Measurements from ENCODE around the gene AUP1. TPM values are rescaled to one million over a fixed set of nuclear protein-coding genes. Genes with fewer than 3 reads are reported as not detected.
A peak's percentile ranks its signal among the peaks of the same experiment; 100 is the strongest.

AUP1 gene
- total and polyA plus RNA-seq, 2 donors (not counting 3 experiments of a cell fraction or from before 2014, with no cell fraction given) = 103 to 187 TPM

DNA sequence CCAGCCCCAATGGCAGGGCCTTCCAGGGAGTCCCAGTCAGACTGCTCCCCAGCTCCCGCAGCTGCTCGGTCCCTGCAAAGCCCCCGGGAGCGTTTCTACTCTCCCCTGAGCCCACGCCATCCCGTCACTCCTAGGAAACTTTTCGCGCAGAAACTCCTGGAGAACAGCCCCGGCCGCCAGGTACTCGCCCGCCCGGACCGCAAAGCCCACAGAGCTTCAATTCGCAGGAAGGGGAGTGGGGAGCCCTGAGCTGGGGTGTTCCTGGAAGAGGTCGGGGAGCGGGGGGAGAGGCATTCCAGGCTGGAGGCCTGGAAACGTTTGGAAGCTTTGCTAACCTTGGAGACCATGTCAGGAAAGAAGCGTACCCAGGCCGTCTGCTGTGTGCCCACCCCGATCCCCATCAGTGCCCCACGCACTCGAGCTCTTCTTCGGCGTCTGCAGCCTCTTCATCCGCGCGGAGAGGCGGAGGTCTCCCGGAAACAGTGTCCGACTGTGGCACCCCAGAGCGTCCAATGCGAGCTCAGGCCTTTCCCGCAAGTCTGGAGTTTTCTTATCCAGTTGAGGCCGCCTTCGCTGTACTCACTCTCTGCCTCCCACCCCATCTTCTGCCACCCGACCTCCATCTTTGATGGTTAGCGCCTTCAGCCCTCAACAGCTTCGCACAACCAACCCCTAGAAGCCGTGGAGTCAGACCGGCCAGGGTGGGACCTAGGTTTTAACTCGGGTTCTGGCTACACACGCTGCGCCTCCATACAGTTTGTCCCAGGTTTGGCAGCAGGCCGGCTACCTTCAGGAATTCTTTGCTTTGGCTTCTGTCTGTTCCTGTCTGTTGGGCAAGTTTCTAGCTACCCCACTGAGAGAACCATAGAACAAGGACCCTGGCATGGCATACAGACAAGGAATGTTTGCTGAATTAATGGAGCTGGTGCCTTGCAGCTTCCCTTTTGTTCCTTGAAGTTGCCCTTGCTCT, 25.7 kb downstream of the AUP1 start:
- peak overlapping the region; percentile 62 for H3K4me2 ChIP-seq (ENCODE audit: insufficient read depth, low read length)
- H3K27ac ChIP-seq (ENCODE audit: insufficient read depth, low read depth, low read length) = peak overlapping the region; percentile 59
- intact Hi-C loops (cut with micrococcal nuclease) = loop anchor here (1.0 to 5.0 kb wide), 2 partner anchors 20 to 149 kb away; partner anchors contain the start of genes SEMA4F and TTC31
- H4K20me1 ChIP-seq (replicated peaks; ENCODE audit: control insufficient read depth, extremely low read depth, insufficient read depth, low read length) = no peaks in the 10 kb centered on the region
- peak overlapping the region; percentile 41 for H2AFZ ChIP-seq (ENCODE audit: low read depth, low read length)
- BruUV-seq (replicated peaks) = TSS peak; percentile 57
- H3K4me1 ChIP-seq (ENCODE audit: control insufficient read depth, extremely low read depth, insufficient read depth, low read length) = peaks cover 36% of the 10 kb centered on the region
- H3K9ac ChIP-seq (replicated peaks; ENCODE audit: extremely low read depth, insufficient read depth, low read length) = peak overlapping the region; percentile 46
- H3K27me3 ChIP-seq (ENCODE audit: control insufficient read depth in 2 of 2, insufficient read depth in 2 of 2, low read length in 2 of 2) = peaks cover 15 to 29% of the 10 kb centered on the region in 2 experiments
- dilution Hi-C loops (cut with MboI; ENCODE audit: extremely low pct_ligation_motif_present, low sequenced_read_pairs) = no loop called here
- H3K9me3 ChIP-seq (replicated peaks; ENCODE audit: control insufficient read depth, insufficient read depth, low read length) = no peaks in the 10 kb centered on the region
- peaks cover 4% of the 10 kb centered on the region for H3K79me2 ChIP-seq (ENCODE audit: control insufficient read depth, insufficient read depth, low read length)
- ChIA-PET POLR2A (interaction anchor here (1.0 to 1.3 kb wide), 2 partner anchors 22 to 46 kb away, joined by 4 read pairs; partner anchors contain the start of genes DQX1 and WBP1), CTCF (interaction anchor here (0.7 to 1.9 kb wide), 7 partner anchors 11 to 112 kb away, joined by 3 to 10 read pairs (median 3); partner anchors contain the start of genes CCDC142, LOXL3, MRPL53 and TTC31)
- H3K36me3 ChIP-seq (ENCODE audit: control insufficient read depth in 2 of 2, extremely low read depth in 1 of 2, insufficient read depth in 2 of 2, low read length in 2 of 2) = peaks cover 0 to 4% of the 10 kb centered on the region in 2 experiments
- H3K9me1 ChIP-seq (replicated peaks; ENCODE audit: control insufficient read depth, extremely low read depth, insufficient read depth, low read length) = no peaks in the 10 kb centered on the region
- H3K4me3 ChIP-seq (replicated peaks in 1 of 3; ENCODE audit: insufficient read depth in 1 of 3, low read depth in 1 of 3, low read length in 3 of 3) = peak overlapping the region in 2 of 3 experiments; percentile 50 to 55
- TF ChIP-seq MYC (IDR thresholded peaks at IDR 0.05; ENCODE audit: low read depth, low read length) (no peak), JUN (IDR thresholded peaks at IDR 0.05; ENCODE audit: borderline replicate concordance, insufficient read depth, insufficient read length, low read depth) (no peak), POLR2AphosphoS5 (IDR thresholded peaks at IDR 0.05; ENCODE audit: insufficient read depth, low read depth, low read length) (no peak), MAX (IDR thresholded peaks at IDR 0.05; ENCODE audit: insufficient read depth, insufficient read length) (no peak), CTCF (IDR thresholded peaks at IDR 0.05; ENCODE audit: extremely low read depth in 1 of 2, insufficient read depth in 1 of 2, low read depth in 1 of 2, low read length in 2 of 2) (no peak), GATA2 (IDR thresholded peaks at IDR 0.05; ENCODE audit: insufficient read depth, insufficient read length, low read depth, low read length) (no peak), POLR2A (IDR thresholded peaks at IDR 0.05; ENCODE audit: low read depth, low read length) (no peak), FOS (IDR thresholded peaks at IDR 0.05; ENCODE audit: borderline replicate concordance, insufficient read depth, low read length) (no peak), EZH2 (IDR thresholded peaks at IDR 0.05; ENCODE audit: borderline replicate concordance, low read depth, low read length, severe bottlenecking) (no peak)
- peak; percentile 22 for DNase-seq (ENCODE audit: low read depth, low spot score)
- peak; percentile 38 for FAIRE-seq

Data from endothelial cell of umbilical vein (primary cell).